Measurements from ENCODE around the gene FBXL4.

GRCh38 chr6:98967616-98968015 is 19.9 kb upstream of the FBXL4 start:
- TF ChIP-seq RAD21 (IDR thresholded peaks at IDR 0.05 in 1 of 2, conservative IDR thresholded peaks at IDR 0.05 in 1 of 2; ENCODE audit: low read depth in 2 of 2, low read length in 2 of 2) (no peak), JUND (IDR thresholded peaks at IDR 0.05; ENCODE audit: low read length) (no peak), CREB1 (IDR thresholded peaks at IDR 0.05) (no peak), SAP30 (IDR thresholded peaks at IDR 0.05; ENCODE audit: insufficient read depth, insufficient replicate concordance, low read length) (no peak), POLR2A (IDR thresholded peaks at IDR 0.05; ENCODE audit: control extremely low read depth in 1 of 2, low read depth in 2 of 2, low read length in 2 of 2) (no peak), E2F6 (IDR thresholded peaks at IDR 0.05) (no peak), TBP (IDR thresholded peaks at IDR 0.05; ENCODE audit: low read depth, low read length) (no peak), SP4 (IDR thresholded peaks at IDR 0.05; ENCODE audit: low read length) (no peak), EGR1 (IDR thresholded peaks at IDR 0.05; ENCODE audit: borderline replicate concordance, low read depth, low read length) (no peak), SIX5 (IDR thresholded peaks at IDR 0.05; ENCODE audit: low read depth, low read length) (no peak)

Measured in H1 (cell line).